HG02571 (cell line): ENCODE results near the gene PSMG3.

Experiments
- ATAC-seq: cut with Tn5 transposase; IDR thresholded peaks from one replicate; pipeline ENCODE4 v1.9.1; 2021; ENCODE audit warnings: mild to moderate bottlenecking, moderate library complexity; ENCODE audit not compliant: unreplicated experiment

PSMG3 gene, protein sequence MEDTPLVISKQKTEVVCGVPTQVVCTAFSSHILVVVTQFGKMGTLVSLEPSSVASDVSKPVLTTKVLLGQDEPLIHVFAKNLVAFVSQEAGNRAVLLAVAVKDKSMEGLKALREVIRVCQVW

DNA sequence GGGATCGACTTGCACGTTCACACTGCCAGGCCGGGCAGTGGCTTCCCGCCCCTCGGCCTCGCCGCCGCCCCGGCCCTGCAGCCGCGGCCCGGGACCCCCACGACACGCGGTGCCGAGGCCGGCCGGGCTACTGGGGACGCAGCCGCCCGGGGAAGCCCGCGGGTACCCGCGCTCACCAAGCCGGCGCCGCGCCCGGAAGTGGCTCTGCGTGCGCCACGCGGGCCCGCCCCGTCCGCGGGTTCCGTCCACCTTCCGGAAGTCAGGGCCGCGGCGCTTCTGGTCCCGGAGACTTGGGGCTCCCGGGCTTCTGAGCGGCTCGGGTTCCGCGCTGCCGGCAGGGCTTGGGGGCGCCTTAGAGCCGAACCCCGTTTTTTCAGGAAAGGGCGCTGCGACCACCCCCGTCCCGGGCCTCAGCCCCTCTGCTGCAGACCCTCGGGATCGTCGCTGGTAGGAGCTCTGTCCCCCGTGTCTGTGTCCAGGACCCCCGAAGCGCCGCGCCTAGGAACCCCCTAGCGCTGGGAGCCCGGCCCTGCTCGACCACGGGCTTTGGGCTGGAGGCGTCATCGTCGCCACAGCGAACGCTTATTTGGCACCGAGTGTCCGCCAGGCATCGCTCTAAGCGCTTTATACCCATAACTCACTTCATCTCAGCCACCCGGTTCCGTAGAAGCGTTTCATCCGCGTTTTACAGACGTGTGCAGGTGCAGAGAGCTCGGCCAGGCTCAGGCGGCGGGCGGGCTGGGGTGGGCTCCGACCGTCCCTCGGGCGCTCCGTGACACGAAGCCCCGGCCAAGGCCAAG is at the start of gene PSMG3:
PSMG3 (minus strand) TSS at position 200 of the 800 bp plus-strand sequence. CDS start 693 bp downstream, outside the sequence.
- peak; percentile 86 for ATAC-seq

GRCh38 chr7:1618475-1618874 is 48.6 kb upstream of the PSMG3 start:
- ATAC-seq: no peak

GRCh38 chr7:1617957-1618356 is 48.1 kb upstream of the PSMG3 start:
- no peak for ATAC-seq

GRCh38 chr7:1616741-1617140 is 46.9 kb upstream of the PSMG3 start:
- no peak for ATAC-seq

- ATAC-seq: no peak
These were observed 41.9 kb upstream of the PSMG3 start for GRCh38 chr7:1611708-1612241.

- ATAC-seq: no peak
These were observed 41.0 kb upstream of the PSMG3 start for GRCh38 chr7:1610678-1611302.

- ATAC-seq: no peak
These were observed 40.3 kb upstream of the PSMG3 start for GRCh38 chr7:1610013-1610677.

- ATAC-seq: no peak
These were observed 39.2 kb upstream of the PSMG3 start for GRCh38 chr7:1609023-1609422.

GRCh38 chr7:1608318-1608717 is 38.5 kb upstream of the PSMG3 start:
- no peak for ATAC-seq

GRCh38 chr7:1607696-1608095 is 37.9 kb upstream of the PSMG3 start:
- no peak for ATAC-seq

GRCh38 chr7:1607001-1607400 is 37.2 kb upstream of the PSMG3 start:
- no peak for ATAC-seq

DNA sequence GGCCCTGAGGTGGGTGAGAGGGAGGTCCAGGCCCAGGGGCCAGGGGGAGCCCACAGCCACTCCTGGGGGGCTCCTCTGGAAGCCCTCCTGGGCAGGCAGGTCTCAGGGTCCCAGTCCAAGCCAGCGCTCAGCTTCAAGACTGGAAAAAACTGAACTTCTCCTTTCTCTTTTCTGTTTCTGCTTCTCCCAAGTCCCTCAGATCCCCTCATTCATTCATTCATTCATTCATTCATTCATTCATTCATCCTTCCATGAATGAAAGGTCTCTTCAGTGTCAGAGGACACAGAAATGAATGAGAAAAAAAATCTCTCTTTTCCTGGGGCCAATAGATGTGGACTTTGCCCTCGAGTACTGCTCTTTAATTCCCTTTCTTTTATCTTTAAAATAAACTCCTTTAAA is 34.6 kb upstream of the PSMG3 start:
- ATAC-seq: no peak

- ATAC-seq: no peak
These were observed 33.8 kb upstream of the PSMG3 start for GRCh38 chr7:1603346-1604225.

GRCh38 chr7:1602386-1602785 is 32.6 kb upstream of the PSMG3 start:
- no peak for ATAC-seq

DNA sequence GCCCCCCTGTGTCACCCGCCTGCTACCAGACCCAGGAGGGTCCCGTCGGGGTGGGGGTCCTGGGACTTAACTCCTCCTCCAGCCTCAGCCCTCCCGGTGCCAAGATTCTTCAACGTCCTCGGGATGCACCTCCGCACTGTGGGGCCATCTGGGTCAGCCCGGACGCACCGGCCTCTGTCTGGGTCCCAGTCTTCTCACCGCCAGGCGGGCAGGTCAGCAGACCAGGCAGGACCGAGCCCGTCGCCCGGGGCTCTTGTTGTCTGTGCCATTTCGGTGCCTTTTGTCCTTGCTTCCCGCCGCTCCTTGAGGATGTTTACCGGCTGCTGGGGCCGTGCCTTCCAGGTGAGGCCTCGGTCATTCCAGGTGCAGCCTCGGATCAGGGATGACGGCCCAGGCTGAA is 32.1 kb upstream of the PSMG3 start:
- no peak for ATAC-seq

GRCh38 chr7:1599640-1600395 is 30.0 kb upstream of the PSMG3 start:
- no peak for ATAC-seq

- ATAC-seq: no peak
These were observed 29.3 kb upstream of the PSMG3 start for GRCh38 chr7:1598961-1599639.

DNA sequence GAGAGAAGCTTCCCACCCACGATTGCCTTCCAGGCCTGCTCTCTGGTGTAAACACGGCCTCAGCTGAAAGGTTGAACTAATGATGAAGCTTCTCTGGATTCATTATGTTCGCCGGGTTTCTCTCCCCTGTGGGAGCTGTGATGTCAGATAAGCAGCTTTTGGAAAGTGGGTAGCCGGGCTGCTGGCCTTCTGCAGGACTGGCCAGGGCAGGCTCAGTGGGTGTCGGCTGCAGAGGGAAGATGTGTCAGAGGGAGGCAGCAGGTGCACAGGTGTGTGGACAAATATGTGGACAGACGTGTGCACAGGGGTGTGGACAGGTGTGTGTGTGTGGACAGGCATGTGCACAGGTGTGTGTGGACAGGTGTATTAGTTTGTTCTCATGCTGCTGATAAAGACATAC is 28.5 kb upstream of the PSMG3 start:
- no peak for ATAC-seq

GRCh38 chr7:1597791-1598190 is 28.0 kb upstream of the PSMG3 start:
- ATAC-seq: no peak
